Measurements from ENCODE around the gene KANSL1. TPM values are rescaled to one million over a fixed set of nuclear protein-coding genes. Genes with fewer than 3 reads are reported as not detected.

Gene KANSL1
- total RNA-seq, 2 experiments from 2014 or later: 54.4 to 55.3 TPM

- Mint-ChIP-seq H3K4me1 (ENCODE audit: low read depth) (peaks cover 83% of the 10 kb centered on the region), H3K4me3 (peak overlapping the region; percentile 11), H3K9me3 (no peaks in the 10 kb centered on the region), H3K36me3 (ENCODE audit: low read depth) (peaks cover 8% of the 10 kb centered on the region), H3K27me3 (no peaks in the 10 kb centered on the region), H3K27ac (peak overlapping the region; percentile 68)
- ChIA-PET CTCF (interaction anchor here (1.3 to 2.3 kb wide), 5 partner anchors 11 to 100 kb away, joined by 4 to 17 read pairs (median 5); no protein-coding TSS in a partner anchor), POLR2A (interaction anchor here (1.0 to 3.7 kb wide), 2 partner anchors 11 to 40 kb away, joined by 3 to 17 read pairs; no protein-coding TSS in a partner anchor)
- intact Hi-C loops (cut with micrococcal nuclease): loop anchor here (5.0 kb wide), 1 partner anchor 48 kb away; the partner anchor contains the start of gene KANSL1
- ATAC-seq (no peak), DNase-seq (no peak)
- TF ChIP-seq CTCF (IDR thresholded peaks at IDR 0.05): no peak
Observed at GRCh38 chr17:46144246-46144645, 49.0 kb downstream of the KANSL1 start.

GRCh38 chr17:46143827-46144236 lies 49.4 kb downstream of the KANSL1 start:
- no peak for DNase-seq
- Mint-ChIP-seq H3K27ac (peak overlapping the region; percentile 68), H3K36me3 (ENCODE audit: low read depth) (peaks cover 7% of the 10 kb centered on the region), H3K27me3 (no peaks in the 10 kb centered on the region), H3K9me3 (no peaks in the 10 kb centered on the region), H3K4me1 (ENCODE audit: low read depth) (peaks cover 84% of the 10 kb centered on the region), H3K4me3 (peak overlapping the region; percentile 11)
- TF ChIP-seq CTCF (IDR thresholded peaks at IDR 0.05): no peak
- intact Hi-C loops (cut with micrococcal nuclease): loop anchor here (5.0 kb wide), 1 partner anchor 48 kb away; the partner anchor contains the start of gene KANSL1
- ATAC-seq: no peak
- POLR2A ChIA-PET: interaction anchor here (1.0 to 3.7 kb wide), 2 partner anchors 11 to 40 kb away, joined by 3 to 17 read pairs; no protein-coding TSS in a partner anchor
- CTCF ChIA-PET: interaction anchor here (1.2 to 2.2 kb wide), 3 partner anchors 13 to 99 kb away, joined by 4 to 9 read pairs (median 5); partner anchors contain the start of gene KANSL1

GRCh38 chr17:46141645-46142044 lies 51.6 kb downstream of the KANSL1 start:
- CTCF ChIA-PET: interaction anchor here (0.9 to 1.7 kb wide), 5 partner anchors 19 to 97 kb away, joined by 3 to 7 read pairs (median 3); partner anchors contain the start of gene KANSL1
- no peak for ATAC-seq
- TF ChIP-seq CTCF (IDR thresholded peaks at IDR 0.05): no peak
- Mint-ChIP-seq H3K4me3 (no peak overlapping the region), H3K9me3 (no peaks in the 10 kb centered on the region), H3K36me3 (ENCODE audit: low read depth) (peaks cover 7% of the 10 kb centered on the region), H3K4me1 (ENCODE audit: low read depth) (peaks cover 87% of the 10 kb centered on the region), H3K27me3 (no peaks in the 10 kb centered on the region), H3K27ac (peak overlapping the region; percentile 23)
- DNase-seq: no peak
- intact Hi-C loops (cut with micrococcal nuclease): loop anchor here (5.0 kb wide), 1 partner anchor 51 kb away; the partner anchor contains the start of gene KANSL1
- POLR2A ChIA-PET: interaction anchor here (0.7 kb wide), 1 partner anchor 22 kb away, joined by 3 read pairs; no protein-coding TSS in a partner anchor

- Mint-ChIP-seq H3K4me3 (no peak overlapping the region), H3K9me3 (no peaks in the 10 kb centered on the region), H3K36me3 (ENCODE audit: low read depth) (peaks cover 9% of the 10 kb centered on the region), H3K4me1 (ENCODE audit: low read depth) (peaks cover 89% of the 10 kb centered on the region), H3K27ac (no peak overlapping the region), H3K27me3 (no peaks in the 10 kb centered on the region)
- TF ChIP-seq CTCF (IDR thresholded peaks at IDR 0.05): no peak
- ATAC-seq (no peak), DNase-seq (no peak)
- ChIA-PET CTCF (interaction anchor here (0.9 to 1.7 kb wide), 2 partner anchors 25 to 96 kb away, joined by 3 to 7 read pairs; no protein-coding TSS in a partner anchor), POLR2A (interaction anchor here (0.7 kb wide), 1 partner anchor 21 kb away, joined by 3 read pairs; no protein-coding TSS in a partner anchor)
- intact Hi-C loops (cut with micrococcal nuclease): loop anchor here (5.0 kb wide), 1 partner anchor 52 kb away; the partner anchor contains the start of gene KANSL1
Observed at GRCh38 chr17:46140645-46141197, 52.5 kb downstream of the KANSL1 start.
